Progenitor cell of endocrine pancreas (in vitro differentiated cells): Measurements from ENCODE around the gene AGPS. TPM values are rescaled to one million over a fixed set of nuclear protein-coding genes. Genes with fewer than 3 reads are reported as not detected.

ENCODE experiments used
- DNase-seq: peaks from one replicate; pipeline ENCODE4 v3.0.0; 2021; ENCODE audit warnings: low spot score; ENCODE audit not compliant: unreplicated experiment
- H3K27ac Mint-ChIP-seq: 2 replicates; pipeline ENCODE4 v1.8.0; 2021; ENCODE audit warnings: mild to moderate bottlenecking, moderate library complexity, mixed read lengths
- H3K27me3 Mint-ChIP-seq: 2 replicates; pipeline ENCODE4 v1.8.0; 2021; ENCODE audit warnings: mixed read lengths
- H3K36me3 Mint-ChIP-seq: 2 replicates; pipeline ENCODE4 v1.8.0; 2022; ENCODE audit warnings: mixed read lengths; ENCODE audit not compliant: insufficient read depth
- H3K4me1 Mint-ChIP-seq: 2 replicates; pipeline ENCODE4 v1.8.0; 2021; ENCODE audit warnings: low read depth, mixed read lengths
- H3K4me3 Mint-ChIP-seq: 2 replicates; pipeline ENCODE4 v1.8.0; 2021; ENCODE audit warnings: low read depth, mild to moderate bottlenecking, moderate library complexity, mixed read lengths
- H3K9me3 Mint-ChIP-seq: 2 replicates; pipeline ENCODE4 v1.8.0; 2021; ENCODE audit warnings: low read depth, mixed read lengths
- total RNA-seq: library from RNA; stranded (reverse); gene quantifications from 2 replicates; pipeline ENCODE4 v1.2.1, GENCODE V29; 2021
- TF ChIP-seq, protein P1 (sequence below): fragments of 200-600 bp; sonication (generic); IDR thresholded peaks from one replicate; pipeline ENCODE4 v1.5.0; 2021; ENCODE audit warnings: antibody characterized with exemption, mild to moderate bottlenecking; ENCODE audit not compliant: unreplicated experiment

The AGPS gene
- total RNA-seq, 1 donor from 2014 or later: 69.2 TPM

- DNase-seq: no peak
- TF ChIP-seq, protein P1, sequence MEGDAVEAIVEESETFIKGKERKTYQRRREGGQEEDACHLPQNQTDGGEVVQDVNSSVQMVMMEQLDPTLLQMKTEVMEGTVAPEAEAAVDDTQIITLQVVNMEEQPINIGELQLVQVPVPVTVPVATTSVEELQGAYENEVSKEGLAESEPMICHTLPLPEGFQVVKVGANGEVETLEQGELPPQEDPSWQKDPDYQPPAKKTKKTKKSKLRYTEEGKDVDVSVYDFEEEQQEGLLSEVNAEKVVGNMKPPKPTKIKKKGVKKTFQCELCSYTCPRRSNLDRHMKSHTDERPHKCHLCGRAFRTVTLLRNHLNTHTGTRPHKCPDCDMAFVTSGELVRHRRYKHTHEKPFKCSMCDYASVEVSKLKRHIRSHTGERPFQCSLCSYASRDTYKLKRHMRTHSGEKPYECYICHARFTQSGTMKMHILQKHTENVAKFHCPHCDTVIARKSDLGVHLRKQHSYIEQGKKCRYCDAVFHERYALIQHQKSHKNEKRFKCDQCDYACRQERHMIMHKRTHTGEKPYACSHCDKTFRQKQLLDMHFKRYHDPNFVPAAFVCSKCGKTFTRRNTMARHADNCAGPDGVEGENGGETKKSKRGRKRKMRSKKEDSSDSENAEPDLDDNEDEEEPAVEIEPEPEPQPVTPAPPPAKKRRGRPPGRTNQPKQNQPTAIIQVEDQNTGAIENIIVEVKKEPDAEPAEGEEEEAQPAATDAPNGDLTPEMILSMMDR: no peak
- no peak overlapping the region for H3K27ac Mint-ChIP-seq
- peaks cover 36% of the 10 kb centered on the region for H3K4me1 Mint-ChIP-seq
- H3K36me3 Mint-ChIP-seq: peaks cover 1% of the 10 kb centered on the region
- no peak overlapping the region for H3K4me3 Mint-ChIP-seq
- H3K27me3 Mint-ChIP-seq: no peaks in the 10 kb centered on the region
- H3K9me3 Mint-ChIP-seq: no peaks in the 10 kb centered on the region
These were observed 9.5 kb downstream of the AGPS start for GRCh38 chr2:177402096-177402495.

GRCh38 chr2:177403838-177404237 is 11.3 kb downstream of the AGPS start:
- TF ChIP-seq, protein P1: no peak
- Mint-ChIP-seq H3K27ac (no peak overlapping the region), H3K27me3 (no peaks in the 10 kb centered on the region), H3K36me3 (peaks cover 7% of the 10 kb centered on the region), H3K4me1 (peaks cover 28% of the 10 kb centered on the region), H3K4me3 (no peak overlapping the region), H3K9me3 (peaks cover 6% of the 10 kb centered on the region)
- DNase-seq: no peak

- H3K9me3 Mint-ChIP-seq: peaks cover 6% of the 10 kb centered on the region
- no peak for DNase-seq
- H3K36me3 Mint-ChIP-seq: peaks cover 7% of the 10 kb centered on the region
- TF ChIP-seq, protein P1: no peak
- peaks cover 26% of the 10 kb centered on the region for H3K4me1 Mint-ChIP-seq
- no peak overlapping the region for H3K4me3 Mint-ChIP-seq
- no peak overlapping the region for H3K27ac Mint-ChIP-seq
- no peaks in the 10 kb centered on the region for H3K27me3 Mint-ChIP-seq
These were observed 11.7 kb downstream of the AGPS start for GRCh38 chr2:177404243-177404642.

GRCh38 chr2:177405029-177405692 is 12.6 kb downstream of the AGPS start:
- Mint-ChIP-seq H3K27me3 (no peaks in the 10 kb centered on the region), H3K36me3 (peaks cover 9% of the 10 kb centered on the region), H3K4me1 (peaks cover 23% of the 10 kb centered on the region), H3K4me3 (no peak overlapping the region), H3K27ac (peak overlapping the region; percentile 51), H3K9me3 (peaks cover 6% of the 10 kb centered on the region)
- TF ChIP-seq, protein P1: no peak
- DNase-seq: no peak

- Mint-ChIP-seq H3K27me3 (no peaks in the 10 kb centered on the region), H3K4me3 (no peak overlapping the region), H3K27ac (no peak overlapping the region), H3K36me3 (peaks cover 9% of the 10 kb centered on the region), H3K4me1 (peaks cover 23% of the 10 kb centered on the region), H3K9me3 (peaks cover 6% of the 10 kb centered on the region)
- TF ChIP-seq, protein P1: no peak
- no peak for DNase-seq
These were observed 13.6 kb downstream of the AGPS start for GRCh38 chr2:177406182-177406581.
